SK-N-SH (cell line): ENCODE data around the gene UEVLD. TPM values are rescaled to one million over a fixed set of nuclear protein-coding genes. Genes with fewer than 3 reads are reported as not detected.

ENCODE experiments used
- CTCF ChIA-PET: fragments of 300-600, 350-600 bp; formaldehyde crosslinking; extraction: SDS; loops from one replicate; lab custom pipeline; 2021; lab: Yijun Ruan, JAX
- POLR2A ChIA-PET: fragments of 350-600 bp; sonication (Branson Sonifier 250); formaldehyde crosslinking; extraction: SDS; loops from one replicate; lab custom pipeline; 2020; ENCODE audit warnings: antibody characterized with exemption, inconsistent platforms; lab: Yijun Ruan, JAX
- DNase-seq: peaks from one replicate; pipeline ENCODE4 v3.0.0; 2012
- H2AFZ ChIP-seq: fragments of 200-600 bp; sonication (generic); 2 replicates; pipeline ENCODE4 v1.8.1; 2016; ENCODE audit warnings: antibody characterized with exemption, mild to moderate bottlenecking, low read depth
- H3F3A ChIP-seq: fragments of 200-600 bp; sonication (generic); replicated peaks from 2 replicates; pipeline ENCODE3; 2016; ENCODE audit warnings: antibody characterized with exemption, mild to moderate bottlenecking; ENCODE audit not compliant: insufficient read depth
- H3K27ac ChIP-seq, 2 experiments: fragments of 200-500 bp in 1 of 2; fragments of 200-600 bp in 1 of 2; sonication (Bioruptor generic) in 1 of 2; sonication (generic), shearing (Covaris generic) in 1 of 2; 2 replicates each; pipeline versions ENCODE4 v1.5.1 to v1.6.1; 2014 to 2016; ENCODE audit warnings: low read depth in 2 of 2, inconsistent platforms in 1 of 2, low read length in 1 of 2, mild to moderate bottlenecking in 1 of 2, mixed read lengths in 1 of 2
- H3K27me3 ChIP-seq: fragments of 200-600 bp; sonication (generic), shearing (Covaris generic); 2 replicates; pipeline ENCODE4 v1.6.1; 2016; ENCODE audit warnings: mixed run types; ENCODE audit not compliant: insufficient read depth
- H3K36me3 ChIP-seq, 2 experiments: fragments of 200-500 bp in 1 of 2; fragments of 200-600 bp in 1 of 2; sonication (Bioruptor generic) in 1 of 2; sonication (generic) in 1 of 2; replicated peaks in 1 of 2; 2 replicates each; pipeline versions ENCODE3 to v1.5.1; 2014 to 2016; ENCODE audit warnings: low read length in 1 of 2, mild to moderate bottlenecking in 1 of 2; ENCODE audit not compliant: insufficient read depth in 2 of 2, control insufficient read depth in 1 of 2
- H3K4me1 ChIP-seq, 2 experiments: fragments of 200-500 bp in 1 of 2; fragments of 200-600 bp in 1 of 2; sonication (Bioruptor generic) in 1 of 2; sonication (generic), shearing (Covaris generic) in 1 of 2; 2 replicates each; pipeline versions ENCODE4 v1.5.1 to v1.6.1; 2014 to 2016; ENCODE audit warnings: low read depth in 1 of 2, low read length in 1 of 2, mixed run types in 1 of 2; ENCODE audit not compliant: insufficient read depth in 2 of 2, control insufficient read depth in 1 of 2
- H3K4me2 ChIP-seq: fragments of 200-600 bp; sonication (generic), shearing (Covaris generic); 2 replicates; pipeline ENCODE4 v1.6.1; 2017; ENCODE audit warnings: mixed run types
- H3K4me3 ChIP-seq, 2 experiments: fragments of 200-500 bp in 1 of 2; fragments of 200-600 bp in 1 of 2; sonication (Bioruptor generic) in 1 of 2; sonication (generic), shearing (Covaris generic) in 1 of 2; 2 replicates each; pipeline versions ENCODE4 v1.5.1 to v1.8.1; 2014 to 2016; ENCODE audit warnings: low read depth in 2 of 2, inconsistent platforms in 1 of 2, low read length in 1 of 2, mild to moderate bottlenecking in 1 of 2, mixed read lengths in 1 of 2, moderate library complexity in 1 of 2
- H3K79me2 ChIP-seq: fragments of 200-600 bp; sonication (generic); 2 replicates; pipeline ENCODE4 v1.8.1; 2017; ENCODE audit warnings: mild to moderate bottlenecking; ENCODE audit not compliant: insufficient read depth
- H3K9ac ChIP-seq: fragments of 200-600 bp; sonication (generic); 2 replicates; pipeline ENCODE4 v1.6.1; 2017; ENCODE audit warnings: mixed run types
- H3K9me2 ChIP-seq: fragments of 200-600 bp; sonication (generic); 2 replicates; pipeline ENCODE4 v1.6.1; 2017; ENCODE audit warnings: mixed run types
- H3K9me3 ChIP-seq: fragments of 200-600 bp; sonication (generic); 2 replicates; pipeline ENCODE4 v1.6.1; 2017; ENCODE audit warnings: mixed run types, mild to moderate bottlenecking, moderate library complexity
- H4K20me1 ChIP-seq: fragments of 200-600 bp; sonication (generic); 2 replicates; pipeline ENCODE4 v1.6.1; 2017; ENCODE audit warnings: mild to moderate bottlenecking, mixed run types; ENCODE audit not compliant: insufficient read depth
- EP300 ChIP-seq, 2 experiments: IDR thresholded peaks; 2 replicates each; pipeline versions ENCODE4 v1.4.0 to v1.6.1; 2012; ENCODE audit warnings: borderline replicate concordance in 1 of 2, low read depth in 1 of 2, low read length in 1 of 2
- EZH2phosphoT487 ChIP-seq: fragments of 200-600 bp; sonication (generic); IDR thresholded peaks from 2 replicates; pipeline ENCODE4 v1.6.1; 2017; ENCODE audit warnings: low read depth, mixed run types, mild to moderate bottlenecking, antibody characterized with exemption, moderate library complexity, borderline replicate concordance
- FOXM1 ChIP-seq: IDR thresholded peaks from 2 replicates; pipeline ENCODE4 v1.4.0; 2012; ENCODE audit warnings: low read depth, mild to moderate bottlenecking
- GABPA ChIP-seq: IDR thresholded peaks from 2 replicates; pipeline ENCODE4 v1.4.0; 2012; ENCODE audit warnings: low read depth, mild to moderate bottlenecking
- GATA2 ChIP-seq: sonication (generic); formaldehyde crosslinking; IDR thresholded peaks from 2 replicates; pipeline ENCODE4 v1.5.0; 2020; ENCODE audit warnings: mild to moderate bottlenecking, missing genetic modification reagents
- JUND ChIP-seq: IDR thresholded peaks from 2 replicates; pipeline ENCODE4 v1.4.0; 2012
- MEF2A ChIP-seq: IDR thresholded peaks from 2 replicates; pipeline ENCODE4 v1.4.0; 2012; ENCODE audit warnings: low read depth, borderline replicate concordance
- MXI1 ChIP-seq: IDR thresholded peaks from 2 replicates; pipeline ENCODE4 v1.6.1; 2012; ENCODE audit warnings: mild to moderate bottlenecking, low read depth, low read length, improper control_type of control experiment
- RFX5 ChIP-seq: IDR thresholded peaks from 2 replicates; pipeline ENCODE4 v1.6.1; 2012; ENCODE audit warnings: mild to moderate bottlenecking, improper control_type of control experiment, low read length
- RXRA ChIP-seq: IDR thresholded peaks from 2 replicates; pipeline ENCODE4 v1.4.0; 2012; ENCODE audit warnings: low read depth, mild to moderate bottlenecking, borderline replicate concordance
- SMC3 ChIP-seq: IDR thresholded peaks from 2 replicates; pipeline ENCODE4 v1.6.1; 2012; ENCODE audit warnings: low read depth, low read length, improper control_type of control experiment
- TCF12 ChIP-seq: IDR thresholded peaks from 2 replicates; pipeline ENCODE4 v1.4.0; 2012
- WGBS: methylation state at CpG from one replicate; pipeline ENCODE4 v1.1.6; 2017; ENCODE audit warnings: low lambda C conversion rate; 5-methylcytosine and 5-hydroxymethylcytosine counted together
- polyA plus RNA-seq, 3 experiments: library from polyadenylated mRNA; depleted of rRNA; stranded (reverse); fragments of >200 nt; gene quantifications; 2 replicates each; pipeline ENCODE4 v1.2.3, GENCODE V29; 2012
- TF ChIP-seq, protein P1 (sequence below): IDR thresholded peaks from 2 replicates; pipeline ENCODE4; 2012
- TF ChIP-seq, protein P2 (sequence below): IDR thresholded peaks from 2 replicates; pipeline ENCODE4 v1.4.0; 2012; ENCODE audit warnings: low read depth, borderline replicate concordance
- TF ChIP-seq, protein P3 (sequence below): IDR thresholded peaks from 2 replicates; pipeline ENCODE4 v1.4.0; 2012; ENCODE audit warnings: low read depth, borderline replicate concordance
- TF ChIP-seq, protein P4 (sequence below): fragments of 150-350 bp; IDR thresholded peaks from 2 replicates; pipeline ENCODE4 v1.6.1; 2016; ENCODE audit warnings: mild to moderate bottlenecking, low read depth, low read length

The UEVLD gene
- polyA plus RNA-seq, 1 of the 3 experiments (the other 2 are of a cell fraction) = 8.9 TPM

- POLR2A ChIA-PET = interaction anchor here (0.6 kb wide), 1 partner anchor 13 kb away, joined by 4 read pairs; no protein-coding TSS in a partner anchor
- no peak overlapping the region for H3K4me2 ChIP-seq
- peaks cover 9% of the 10 kb centered on the region; the same call in 1 of the 2 replicates for H4K20me1 ChIP-seq
- WGBS = 90% methylated on average over 11 of the region's 11 CpGs
- H2AFZ ChIP-seq = no peak overlapping the region
- H3K36me3 ChIP-seq = peaks cover 45 to 46% of the 10 kb centered on the region in 2 experiments
- H3K4me3 ChIP-seq = no peak overlapping the region
- no peaks in the 10 kb centered on the region for H3K27me3 ChIP-seq
- no peak for TF ChIP-seq FOXM1
- no peak for TF ChIP-seq GABPA
- TF ChIP-seq MXI1 = no peak
- TF ChIP-seq RXRA = no peak
- TF ChIP-seq SMC3 = no peak
- TF ChIP-seq, protein P1, sequence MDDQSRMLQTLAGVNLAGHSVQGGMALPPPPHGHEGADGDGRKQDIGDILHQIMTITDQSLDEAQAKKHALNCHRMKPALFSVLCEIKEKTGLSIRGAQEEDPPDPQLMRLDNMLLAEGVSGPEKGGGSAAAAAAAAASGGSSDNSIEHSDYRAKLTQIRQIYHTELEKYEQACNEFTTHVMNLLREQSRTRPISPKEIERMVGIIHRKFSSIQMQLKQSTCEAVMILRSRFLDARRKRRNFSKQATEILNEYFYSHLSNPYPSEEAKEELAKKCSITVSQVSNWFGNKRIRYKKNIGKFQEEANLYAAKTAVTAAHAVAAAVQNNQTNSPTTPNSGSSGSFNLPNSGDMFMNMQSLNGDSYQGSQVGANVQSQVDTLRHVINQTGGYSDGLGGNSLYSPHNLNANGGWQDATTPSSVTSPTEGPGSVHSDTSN = no peak
- TF ChIP-seq, protein P2, sequence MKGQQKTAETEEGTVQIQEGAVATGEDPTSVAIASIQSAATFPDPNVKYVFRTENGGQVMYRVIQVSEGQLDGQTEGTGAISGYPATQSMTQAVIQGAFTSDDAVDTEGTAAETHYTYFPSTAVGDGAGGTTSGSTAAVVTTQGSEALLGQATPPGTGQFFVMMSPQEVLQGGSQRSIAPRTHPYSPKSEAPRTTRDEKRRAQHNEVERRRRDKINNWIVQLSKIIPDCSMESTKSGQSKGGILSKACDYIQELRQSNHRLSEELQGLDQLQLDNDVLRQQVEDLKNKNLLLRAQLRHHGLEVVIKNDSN = no peak
- TF ChIP-seq EP300 (IDR thresholded peaks at IDR 0.05; ENCODE audit: borderline replicate concordance in 1 of 2, low read depth in 1 of 2, low read length in 1 of 2) = no peak
- TF ChIP-seq, all 33 proteins: peak for 0
- H3K27ac ChIP-seq = peak overlapping the region in 1 of 2 experiments; percentile 37; a peak in 2 of 4 replicates
- H3F3A ChIP-seq = peaks cover 13% of the 10 kb centered on the region
- CTCF ChIA-PET = interaction anchor here (0.6 kb wide), 1 partner anchor 22 kb away, joined by 3 read pairs; no protein-coding TSS in a partner anchor
- H3K79me2 ChIP-seq = peaks cover 84% of the 10 kb centered on the region
- no peaks in the 10 kb centered on the region for H3K9me3 ChIP-seq
- H3K9me2 ChIP-seq = no peaks in the 10 kb centered on the region
- no peaks in the 10 kb centered on the region for H3K4me1 ChIP-seq
- H3K9ac ChIP-seq = no peak overlapping the region
- DNase-seq = no peak
These were observed 27.3 kb upstream of the UEVLD start for GRCh38 chr11:18615628-18616392.

DNA sequence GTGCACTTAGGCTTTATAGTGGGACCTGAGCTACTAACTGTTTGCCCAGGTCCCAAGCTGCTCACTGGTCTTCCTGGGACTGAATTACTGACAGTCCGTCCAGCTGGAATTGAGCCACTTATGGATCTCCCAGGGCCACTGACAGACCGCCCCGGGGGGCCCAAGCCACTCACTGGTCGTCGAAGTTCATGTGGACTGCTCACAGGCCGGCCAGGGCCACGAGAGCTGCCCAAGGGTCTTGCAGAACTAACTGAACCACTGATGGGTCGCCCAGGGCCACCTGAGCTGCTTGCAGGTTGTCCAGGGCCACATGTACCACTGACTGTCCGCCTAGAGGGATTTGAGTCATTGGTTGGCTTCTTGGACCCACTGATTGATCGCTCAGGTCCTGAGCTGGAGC is 26.1 kb upstream of the UEVLD start:
- H2AFZ ChIP-seq = no peak overlapping the region
- CTCF ChIA-PET = no interaction called here
- no peak overlapping the region for H3K27ac ChIP-seq
- WGBS = 100% methylated on average over 5 of the region's 10 CpGs
- TF ChIP-seq, protein P3, sequence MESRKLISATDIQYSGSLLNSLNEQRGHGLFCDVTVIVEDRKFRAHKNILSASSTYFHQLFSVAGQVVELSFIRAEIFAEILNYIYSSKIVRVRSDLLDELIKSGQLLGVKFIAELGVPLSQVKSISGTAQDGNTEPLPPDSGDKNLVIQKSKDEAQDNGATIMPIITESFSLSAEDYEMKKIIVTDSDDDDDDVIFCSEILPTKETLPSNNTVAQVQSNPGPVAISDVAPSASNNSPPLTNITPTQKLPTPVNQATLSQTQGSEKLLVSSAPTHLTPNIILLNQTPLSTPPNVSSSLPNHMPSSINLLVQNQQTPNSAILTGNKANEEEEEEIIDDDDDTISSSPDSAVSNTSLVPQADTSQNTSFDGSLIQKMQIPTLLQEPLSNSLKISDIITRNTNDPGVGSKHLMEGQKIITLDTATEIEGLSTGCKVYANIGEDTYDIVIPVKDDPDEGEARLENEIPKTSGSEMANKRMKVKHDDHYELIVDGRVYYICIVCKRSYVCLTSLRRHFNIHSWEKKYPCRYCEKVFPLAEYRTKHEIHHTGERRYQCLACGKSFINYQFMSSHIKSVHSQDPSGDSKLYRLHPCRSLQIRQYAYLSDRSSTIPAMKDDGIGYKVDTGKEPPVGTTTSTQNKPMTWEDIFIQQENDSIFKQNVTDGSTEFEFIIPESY = no peak
- TF ChIP-seq TCF12 (no peak), FOXM1 (no peak), GATA2 (no peak), RFX5 (no peak), EZH2phosphoT487 (no peak), JUND (no peak), GABPA (no peak), SMC3 (no peak), MEF2A (no peak)
- TF ChIP-seq, protein P1 = no peak
- TF ChIP-seq, protein P4, sequence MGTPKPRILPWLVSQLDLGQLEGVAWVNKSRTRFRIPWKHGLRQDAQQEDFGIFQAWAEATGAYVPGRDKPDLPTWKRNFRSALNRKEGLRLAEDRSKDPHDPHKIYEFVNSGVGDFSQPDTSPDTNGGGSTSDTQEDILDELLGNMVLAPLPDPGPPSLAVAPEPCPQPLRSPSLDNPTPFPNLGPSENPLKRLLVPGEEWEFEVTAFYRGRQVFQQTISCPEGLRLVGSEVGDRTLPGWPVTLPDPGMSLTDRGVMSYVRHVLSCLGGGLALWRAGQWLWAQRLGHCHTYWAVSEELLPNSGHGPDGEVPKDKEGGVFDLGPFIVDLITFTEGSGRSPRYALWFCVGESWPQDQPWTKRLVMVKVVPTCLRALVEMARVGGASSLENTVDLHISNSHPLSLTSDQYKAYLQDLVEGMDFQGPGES = no peak
- H3K9ac ChIP-seq = no peak overlapping the region
- no peaks in the 10 kb centered on the region for H3K4me1 ChIP-seq
- peaks cover 53 to 54% of the 10 kb centered on the region in 2 experiments for H3K36me3 ChIP-seq
- no peak for DNase-seq
- POLR2A ChIA-PET = no interaction called here
- H3K9me2 ChIP-seq = no peaks in the 10 kb centered on the region
- H3K79me2 ChIP-seq = peaks cover 76% of the 10 kb centered on the region
- H3K4me2 ChIP-seq = no peak overlapping the region
- no peaks in the 10 kb centered on the region for H3K9me3 ChIP-seq
- H3K4me3 ChIP-seq = no peak overlapping the region
- peaks cover 4% of the 10 kb centered on the region; the same call in 1 of the 2 replicates for H4K20me1 ChIP-seq
- H3F3A ChIP-seq = peaks cover 13% of the 10 kb centered on the region
- no peaks in the 10 kb centered on the region for H3K27me3 ChIP-seq
